Measurements from ENCODE around the gene CNTNAP2.

DNA sequence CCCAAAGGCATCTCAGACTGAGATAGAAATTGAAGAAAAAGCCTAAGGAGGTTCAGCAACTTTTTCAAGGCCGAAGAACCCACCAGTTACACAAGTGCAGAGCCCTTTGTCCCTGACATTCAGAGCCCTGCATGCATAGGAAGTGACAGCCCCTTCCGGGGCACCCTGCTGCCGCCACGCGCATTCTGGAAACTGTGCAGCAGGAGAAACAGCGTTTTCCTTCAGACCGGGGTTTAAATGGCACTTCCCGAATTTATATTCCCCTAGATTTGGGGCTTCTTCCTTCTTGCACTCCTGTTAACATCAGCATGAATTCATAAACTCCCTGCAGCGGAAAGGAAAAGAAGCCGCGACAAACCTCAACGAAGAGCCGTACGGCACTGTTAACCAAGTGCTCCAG is 2283.5 kb downstream of the CNTNAP2 start:
- no peak for TF ChIP-seq CTCF (IDR thresholded peaks at IDR 0.05)
- TF ChIP-seq POLR2AphosphoS5 (IDR thresholded peaks at IDR 0.05) = no peak
- no peak for TF ChIP-seq EP300 (IDR thresholded peaks at IDR 0.05)
- TF ChIP-seq POLR2A (IDR thresholded peaks at IDR 0.05) = no peak

Data from suprapubic skin (tissue), 4 donors.